GM10266 (cell line): ENCODE measurements around the gene PDE4D.

Source experiments
- DNase-seq: peaks from one replicate; pipeline ENCODE4 v3.0.0; 2012; ENCODE audit errors: extremely low spot score
- TF ChIP-seq, protein P1 (sequence below): IDR thresholded peaks from 2 replicates; pipeline ENCODE4 v1.5.1; 2012; ENCODE audit warnings: mild to moderate bottlenecking, low read depth; ENCODE audit not compliant: control insufficient read depth, insufficient read depth; ENCODE audit errors: missing control alignments

The PDE4D gene

GRCh38 chr5:59366784-59367183 lies 526.7 kb downstream of the PDE4D start:
- TF ChIP-seq, protein P1, sequence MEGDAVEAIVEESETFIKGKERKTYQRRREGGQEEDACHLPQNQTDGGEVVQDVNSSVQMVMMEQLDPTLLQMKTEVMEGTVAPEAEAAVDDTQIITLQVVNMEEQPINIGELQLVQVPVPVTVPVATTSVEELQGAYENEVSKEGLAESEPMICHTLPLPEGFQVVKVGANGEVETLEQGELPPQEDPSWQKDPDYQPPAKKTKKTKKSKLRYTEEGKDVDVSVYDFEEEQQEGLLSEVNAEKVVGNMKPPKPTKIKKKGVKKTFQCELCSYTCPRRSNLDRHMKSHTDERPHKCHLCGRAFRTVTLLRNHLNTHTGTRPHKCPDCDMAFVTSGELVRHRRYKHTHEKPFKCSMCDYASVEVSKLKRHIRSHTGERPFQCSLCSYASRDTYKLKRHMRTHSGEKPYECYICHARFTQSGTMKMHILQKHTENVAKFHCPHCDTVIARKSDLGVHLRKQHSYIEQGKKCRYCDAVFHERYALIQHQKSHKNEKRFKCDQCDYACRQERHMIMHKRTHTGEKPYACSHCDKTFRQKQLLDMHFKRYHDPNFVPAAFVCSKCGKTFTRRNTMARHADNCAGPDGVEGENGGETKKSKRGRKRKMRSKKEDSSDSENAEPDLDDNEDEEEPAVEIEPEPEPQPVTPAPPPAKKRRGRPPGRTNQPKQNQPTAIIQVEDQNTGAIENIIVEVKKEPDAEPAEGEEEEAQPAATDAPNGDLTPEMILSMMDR, result no peak
- no peak for DNase-seq

DNA sequence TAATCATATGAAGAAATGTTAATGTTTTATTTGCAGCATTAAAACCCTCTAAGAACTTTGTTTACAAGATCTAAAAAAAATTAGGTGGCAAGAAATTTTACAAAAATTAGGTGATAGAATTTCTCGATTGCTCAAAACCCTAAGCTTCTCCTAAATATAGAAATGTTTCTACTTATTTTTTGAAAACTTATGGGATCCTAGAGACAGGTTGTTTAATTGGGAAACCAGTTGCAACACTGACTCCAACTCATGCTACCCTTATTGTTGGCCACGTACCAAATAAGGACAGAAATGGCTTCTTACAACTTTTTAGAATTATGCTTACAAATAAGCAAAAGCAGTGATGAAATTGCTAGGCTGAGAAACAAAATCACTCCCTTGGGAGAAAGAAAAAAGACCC lies 531.1 kb downstream of the PDE4D start:
- DNase-seq, result no peak
- TF ChIP-seq, protein P1, result no peak

GRCh38 chr5:59361454-59361853 lies 532.1 kb downstream of the PDE4D start:
- TF ChIP-seq, protein P1, result no peak
- no peak for DNase-seq

DNA sequence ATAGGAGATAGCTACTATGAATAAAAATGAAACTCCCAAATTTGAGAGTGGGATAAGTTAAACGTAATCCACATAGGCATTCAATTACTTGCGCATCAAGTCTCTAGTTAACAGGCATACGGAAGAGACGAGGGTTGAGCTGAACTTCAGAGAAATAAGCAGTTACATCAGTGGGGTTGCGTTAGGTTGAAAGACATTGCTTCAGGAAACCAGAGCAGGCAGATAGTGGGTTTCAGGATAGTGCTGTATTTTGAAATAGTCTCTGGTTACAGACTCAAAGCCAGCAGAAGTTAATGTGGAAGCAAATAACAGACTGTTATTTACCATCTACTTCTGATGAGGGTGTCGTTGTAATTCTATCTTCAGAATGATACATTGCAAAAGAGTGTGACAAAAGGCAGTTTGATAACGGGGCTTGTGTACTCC lies 533.4 kb downstream of the PDE4D start:
- DNase-seq, result no peak
- TF ChIP-seq, protein P1, result no peak

DNA sequence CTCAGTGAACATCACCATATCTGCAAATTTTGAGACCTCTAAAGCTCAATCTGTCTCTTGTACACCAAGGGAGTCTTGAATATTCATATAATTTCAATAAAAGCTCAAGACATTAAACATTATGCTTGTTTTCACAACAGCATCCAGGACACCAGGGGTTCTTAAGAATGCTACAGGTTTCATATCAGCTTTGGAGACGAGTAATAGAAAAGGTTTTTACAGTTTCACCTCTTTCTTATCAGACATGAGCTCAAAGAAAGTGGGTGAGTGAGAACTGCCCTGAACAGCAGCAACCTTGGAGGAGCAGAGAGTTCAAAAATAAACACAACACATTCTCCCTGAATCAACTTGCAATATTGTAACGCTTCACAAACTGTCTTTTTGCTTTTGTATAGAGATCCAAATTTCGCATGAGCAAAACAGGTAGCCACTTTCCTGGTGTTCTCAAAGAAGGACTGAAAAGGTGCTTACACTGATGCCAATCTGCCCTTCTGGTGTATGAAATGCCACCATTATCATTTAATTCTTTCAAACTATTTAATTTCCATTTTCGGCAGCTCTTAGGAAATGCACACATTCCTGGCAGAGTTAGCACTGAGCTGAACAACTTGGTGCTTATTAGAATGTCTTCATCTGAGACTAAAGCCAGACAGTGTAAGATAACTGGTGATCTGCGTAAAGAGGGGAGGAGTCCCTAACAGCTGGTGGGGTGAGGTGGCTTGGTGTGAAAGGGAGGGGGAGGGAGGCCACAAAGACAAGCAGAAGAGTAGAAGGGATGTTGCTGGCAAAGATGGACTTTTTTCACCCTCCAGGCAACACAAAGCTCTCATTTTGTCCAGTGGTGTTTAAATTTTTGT lies 535.3 kb downstream of the PDE4D start:
- TF ChIP-seq, protein P1, result no peak
- DNase-seq, result no peak

DNA sequence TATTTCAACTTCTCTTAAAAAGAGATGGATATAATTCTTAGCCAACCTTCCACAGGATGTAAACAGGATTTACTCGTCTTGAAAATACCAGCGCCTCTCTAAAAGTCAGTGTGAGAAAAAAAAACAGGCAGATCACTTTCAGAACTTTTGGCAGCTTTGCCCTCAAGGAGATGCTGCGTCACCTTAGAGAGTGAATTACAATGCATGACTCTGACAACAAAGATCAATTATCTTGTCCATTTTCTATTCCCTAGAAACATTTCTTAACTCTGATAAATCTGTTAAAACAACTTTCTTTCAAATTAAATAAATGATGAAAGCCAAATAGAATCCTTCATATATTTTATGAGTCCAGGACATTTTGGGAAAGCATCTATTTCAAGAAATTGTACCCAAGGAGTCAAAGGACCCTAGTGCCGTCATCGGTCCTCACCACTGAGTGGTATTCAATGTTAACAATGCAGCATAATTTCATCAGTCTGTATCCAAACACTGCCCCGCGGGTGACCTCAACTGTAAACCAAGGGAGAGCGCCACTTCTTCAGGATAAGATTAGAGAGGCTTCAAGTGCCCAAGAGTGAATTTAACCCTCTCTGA lies 536.0 kb downstream of the PDE4D start:
- TF ChIP-seq, protein P1, result no peak
- DNase-seq, result no peak

- DNase-seq, result no peak
- TF ChIP-seq, protein P1, result no peak
These were observed 536.6 kb downstream of the PDE4D start for GRCh38 chr5:59356813-59357380.
